ENCODE measurements around the gene ISG15. TPM values are rescaled to one million over a fixed set of nuclear protein-coding genes. Genes with fewer than 3 reads are reported as not detected.

The ISG15 gene
- total RNA-seq, 2 donors from 2014 or later: 8.3 to 29.0 TPM

DNA sequence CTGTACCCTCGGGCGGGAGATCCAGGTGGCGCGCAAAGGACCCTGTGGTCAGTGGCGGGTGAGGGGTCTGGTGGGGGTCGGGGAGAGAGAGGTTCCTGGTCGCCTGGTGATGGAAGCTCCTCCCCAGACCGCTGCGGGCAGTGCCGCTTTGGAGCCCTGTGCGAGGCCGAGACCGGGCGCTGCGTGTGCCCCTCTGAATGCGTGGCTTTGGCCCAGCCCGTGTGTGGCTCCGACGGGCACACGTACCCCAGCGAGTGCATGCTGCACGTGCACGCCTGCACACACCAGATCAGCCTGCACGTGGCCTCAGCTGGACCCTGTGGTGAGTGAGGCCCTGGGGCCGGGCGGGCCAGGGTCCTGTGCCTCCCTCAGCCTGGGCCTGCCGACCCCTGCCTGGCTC lies 30.1 kb downstream of the ISG15 start:
- Histone ChIP-seq H3K4me3 (no peak overlapping the region), H3K27me3 (no peaks in the 10 kb centered on the region), H3K27ac (no peak overlapping the region), H3K9me3 (no peaks in the 10 kb centered on the region), H3K36me3 (replicated peaks in 1 of 2; ENCODE audit: insufficient read depth in 1 of 2, low read depth in 2 of 2) (no peaks in the 10 kb centered on the region), H3K4me1 (peaks cover 12% of the 10 kb centered on the region)
- 90 to 98% methylated on average over 22 to 25 of the region's 27 CpGs for WGBS, 2 donors
- intact Hi-C loops (cut with DNase I): no loop called here
- DNase-seq (no peak), ATAC-seq (no peak)
- TF ChIP-seq POLR2A (IDR thresholded peaks at IDR 0.05): no peak
- TF ChIP-seq, protein P1, sequence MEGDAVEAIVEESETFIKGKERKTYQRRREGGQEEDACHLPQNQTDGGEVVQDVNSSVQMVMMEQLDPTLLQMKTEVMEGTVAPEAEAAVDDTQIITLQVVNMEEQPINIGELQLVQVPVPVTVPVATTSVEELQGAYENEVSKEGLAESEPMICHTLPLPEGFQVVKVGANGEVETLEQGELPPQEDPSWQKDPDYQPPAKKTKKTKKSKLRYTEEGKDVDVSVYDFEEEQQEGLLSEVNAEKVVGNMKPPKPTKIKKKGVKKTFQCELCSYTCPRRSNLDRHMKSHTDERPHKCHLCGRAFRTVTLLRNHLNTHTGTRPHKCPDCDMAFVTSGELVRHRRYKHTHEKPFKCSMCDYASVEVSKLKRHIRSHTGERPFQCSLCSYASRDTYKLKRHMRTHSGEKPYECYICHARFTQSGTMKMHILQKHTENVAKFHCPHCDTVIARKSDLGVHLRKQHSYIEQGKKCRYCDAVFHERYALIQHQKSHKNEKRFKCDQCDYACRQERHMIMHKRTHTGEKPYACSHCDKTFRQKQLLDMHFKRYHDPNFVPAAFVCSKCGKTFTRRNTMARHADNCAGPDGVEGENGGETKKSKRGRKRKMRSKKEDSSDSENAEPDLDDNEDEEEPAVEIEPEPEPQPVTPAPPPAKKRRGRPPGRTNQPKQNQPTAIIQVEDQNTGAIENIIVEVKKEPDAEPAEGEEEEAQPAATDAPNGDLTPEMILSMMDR (IDR thresholded peaks at IDR 0.05): no peak

DNA sequence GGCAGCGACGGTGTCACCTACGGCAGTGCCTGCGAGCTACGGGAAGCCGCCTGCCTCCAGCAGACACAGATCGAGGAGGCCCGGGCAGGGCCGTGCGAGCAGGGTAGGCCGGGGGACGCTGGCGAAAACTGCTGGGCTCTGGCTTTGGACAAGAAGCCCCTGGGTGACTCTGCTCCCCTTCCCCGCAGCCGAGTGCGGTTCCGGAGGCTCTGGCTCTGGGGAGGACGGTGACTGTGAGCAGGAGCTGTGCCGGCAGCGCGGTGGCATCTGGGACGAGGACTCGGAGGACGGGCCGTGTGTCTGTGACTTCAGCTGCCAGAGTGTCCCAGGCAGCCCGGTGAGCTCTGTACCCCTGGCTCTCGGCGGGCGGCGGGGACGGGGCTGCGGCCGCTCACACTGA lies 30.6 kb downstream of the ISG15 start:
- 99 to 100% methylated on average over 9 to 20 of the region's 33 CpGs for WGBS, 2 donors
- DNase-seq (no peak), ATAC-seq (no peak)
- H3K4me3 ChIP-seq: no peak overlapping the region
- intact Hi-C loops (cut with DNase I): no loop called here
- H3K27me3 ChIP-seq: no peaks in the 10 kb centered on the region
- no peaks in the 10 kb centered on the region for H3K9me3 ChIP-seq
- no peak for TF ChIP-seq POLR2A (IDR thresholded peaks at IDR 0.05)
- TF ChIP-seq, protein P1 (IDR thresholded peaks at IDR 0.05): no peak
- no peak overlapping the region for H3K27ac ChIP-seq
- peaks cover 12% of the 10 kb centered on the region for H3K4me1 ChIP-seq
- no peaks in the 10 kb centered on the region for H3K36me3 ChIP-seq (replicated peaks in 1 of 2; ENCODE audit: insufficient read depth in 1 of 2, low read depth in 2 of 2)

DNA sequence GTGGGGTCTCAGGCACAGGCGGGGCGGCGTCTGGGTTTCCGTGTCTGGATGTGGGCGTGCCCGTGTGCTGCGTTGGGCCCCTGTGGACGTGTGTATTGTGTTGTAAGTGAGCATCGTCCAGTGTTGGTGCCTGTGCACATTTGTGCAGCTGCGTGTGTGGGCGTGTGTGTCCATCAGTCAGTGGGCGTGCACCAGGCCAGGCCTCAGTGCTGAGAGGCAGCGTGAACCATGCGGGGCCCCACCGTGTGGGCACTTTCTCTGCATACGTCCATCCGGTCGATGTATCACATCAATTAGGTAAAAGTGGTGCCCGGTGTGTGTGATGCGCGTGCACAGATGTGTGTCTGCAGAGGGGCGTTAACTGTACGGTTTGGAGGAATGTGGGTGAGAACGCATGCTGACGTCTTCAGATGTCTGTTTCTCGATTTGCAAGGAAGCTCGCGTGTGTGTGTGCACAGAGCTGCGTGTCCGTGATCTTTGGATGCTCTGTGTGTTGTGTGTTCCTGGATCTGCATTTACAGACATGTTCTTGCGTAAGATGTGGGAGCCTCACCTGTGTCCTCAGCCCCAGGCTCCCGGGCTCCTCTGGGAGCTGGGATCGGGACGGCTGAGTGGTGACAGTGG lies 31.3 kb downstream of the ISG15 start:
- Histone ChIP-seq H3K9me3 (no peaks in the 10 kb centered on the region), H3K27ac (no peak overlapping the region), H3K27me3 (no peaks in the 10 kb centered on the region), H3K4me3 (no peak overlapping the region), H3K4me1 (peaks cover 11% of the 10 kb centered on the region), H3K36me3 (replicated peaks in 1 of 2; ENCODE audit: insufficient read depth in 1 of 2, low read depth in 2 of 2) (no peaks in the 10 kb centered on the region)
- TF ChIP-seq, protein P1 (IDR thresholded peaks at IDR 0.05): no peak
- TF ChIP-seq POLR2A (IDR thresholded peaks at IDR 0.05): no peak
- DNase-seq: no peak
- intact Hi-C loops (cut with DNase I): no loop called here
- ATAC-seq: no peak
- WGBS, 2 donors: 91% methylated on average over 29 to 34 of the region's 34 CpGs

DNA sequence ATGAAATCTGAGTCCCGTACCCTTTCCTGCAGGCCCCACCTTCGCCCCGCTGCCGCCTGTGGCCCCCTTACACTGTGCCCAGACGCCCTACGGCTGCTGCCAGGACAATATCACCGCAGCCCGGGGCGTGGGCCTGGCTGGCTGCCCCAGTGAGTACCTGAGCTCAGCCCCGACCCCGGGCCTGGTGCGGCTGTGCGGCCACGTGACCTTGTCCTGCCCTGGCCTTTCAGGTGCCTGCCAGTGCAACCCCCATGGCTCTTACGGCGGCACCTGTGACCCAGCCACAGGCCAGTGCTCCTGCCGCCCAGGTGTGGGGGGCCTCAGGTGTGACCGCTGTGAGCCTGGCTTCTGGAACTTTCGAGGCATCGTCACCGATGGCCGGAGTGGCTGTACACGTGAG lies 31.8 kb downstream of the ISG15 start:
- 85 to 97% methylated on average over 13 to 23 of the region's 23 CpGs for WGBS, 2 donors
- DNase-seq (no peak), ATAC-seq (no peak)
- no peak for TF ChIP-seq POLR2A (IDR thresholded peaks at IDR 0.05)
- TF ChIP-seq, protein P1 (IDR thresholded peaks at IDR 0.05): no peak
- H3K27ac ChIP-seq: no peak overlapping the region
- H3K9me3 ChIP-seq: no peaks in the 10 kb centered on the region
- peaks cover 5% of the 10 kb centered on the region for H3K4me1 ChIP-seq
- H3K36me3 ChIP-seq (replicated peaks in 1 of 2; ENCODE audit: insufficient read depth in 1 of 2, low read depth in 2 of 2): no peaks in the 10 kb centered on the region
- no peak overlapping the region for H3K4me3 ChIP-seq
- H3K27me3 ChIP-seq: no peaks in the 10 kb centered on the region
- intact Hi-C loops (cut with DNase I): no loop called here

DNA sequence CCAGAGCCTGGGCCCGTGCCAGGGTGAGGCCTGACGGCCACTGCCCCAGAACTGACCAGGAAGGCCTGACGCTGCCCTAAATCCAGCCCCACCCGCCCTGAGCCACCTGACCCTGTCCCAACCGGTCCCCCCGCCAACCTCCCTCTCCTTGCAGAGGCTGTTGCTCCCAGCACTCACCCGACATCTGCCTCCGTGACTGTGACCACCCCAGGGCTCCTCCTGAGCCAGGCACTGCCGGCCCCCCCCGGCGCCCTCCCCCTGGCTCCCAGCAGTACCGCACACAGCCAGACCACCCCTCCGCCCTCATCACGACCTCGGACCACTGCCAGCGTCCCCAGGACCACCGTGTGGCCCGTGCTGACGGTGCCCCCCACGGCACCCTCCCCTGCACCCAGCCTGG lies 32.9 kb downstream of the ISG15 start:
- Histone ChIP-seq H3K4me1 (no peaks in the 10 kb centered on the region), H3K27me3 (no peaks in the 10 kb centered on the region), H3K9me3 (no peaks in the 10 kb centered on the region), H3K27ac (no peak overlapping the region), H3K36me3 (replicated peaks in 1 of 2; ENCODE audit: insufficient read depth in 1 of 2, low read depth in 2 of 2) (no peaks in the 10 kb centered on the region), H3K4me3 (no peak overlapping the region)
- DNase-seq: no peak
- TF ChIP-seq, protein P1 (IDR thresholded peaks at IDR 0.05): no peak
- no peak for TF ChIP-seq POLR2A (IDR thresholded peaks at IDR 0.05)
- intact Hi-C loops (cut with DNase I): no loop called here
- WGBS, 2 donors: 89 to 94% methylated on average over 7 to 14 of the region's 20 CpGs
- ATAC-seq: no peak

Data from body of pancreas (tissue), 4 donors.